ENCODE measurements around the gene SLC44A2.
"Not testable (repeated sequence)": the region's sequence is repeated elsewhere in the genome, so short reads cannot be mapped to it uniquely, and the experiment has no call there.

The SLC44A2 gene

GRCh38 chr19:10675214-10675613 lies 49.9 kb downstream of the SLC44A2 start:
- not testable (repeated sequence) for DNase-seq (ENCODE audit: low read depth); H3K4me3 ChIP-seq (ENCODE audit: low read depth, low read length)

GRCh38 chr19:10677751-10678150 lies 52.4 kb downstream of the SLC44A2 start:
- DNase-seq (ENCODE audit: low read depth), result no peak
- no peak overlapping the region for H3K4me3 ChIP-seq (ENCODE audit: low read depth, low read length)

- H3K4me3 ChIP-seq (ENCODE audit: low read depth, low read length), result no peak overlapping the region
- no peak for DNase-seq (ENCODE audit: low read depth)
Observed at GRCh38 chr19:10678813-10679212, 53.5 kb downstream of the SLC44A2 start.

GRCh38 chr19:10679743-10680142 lies 54.4 kb downstream of the SLC44A2 start:
- no peak for DNase-seq (ENCODE audit: low read depth)
- H3K4me3 ChIP-seq (ENCODE audit: low read depth, low read length), result no peak overlapping the region

GRCh38 chr19:10680545-10681135 lies 55.3 kb downstream of the SLC44A2 start:
- no peak for DNase-seq (ENCODE audit: low read depth)
- no peak overlapping the region for H3K4me3 ChIP-seq (ENCODE audit: low read depth, low read length)

- no peak for DNase-seq (ENCODE audit: low read depth)
- no peak overlapping the region for H3K4me3 ChIP-seq (ENCODE audit: low read depth, low read length)
Observed at GRCh38 chr19:10681658-10682057, 56.3 kb downstream of the SLC44A2 start.

GRCh38 chr19:10682397-10683063 lies 57.2 kb downstream of the SLC44A2 start:
- no peak overlapping the region for H3K4me3 ChIP-seq (ENCODE audit: low read depth, low read length)
- no peak for DNase-seq (ENCODE audit: low read depth)

GRCh38 chr19:10683064-10683426 lies 57.7 kb downstream of the SLC44A2 start:
- DNase-seq (ENCODE audit: low read depth), result no peak

GRCh38 chr19:10683582-10683981 lies 58.2 kb downstream of the SLC44A2 start:
- no peak for DNase-seq (ENCODE audit: low read depth)
- H3K4me3 ChIP-seq (ENCODE audit: low read depth, low read length), result no peak overlapping the region

More at GRCh38 chr19:10683064-10683426, 57.7 kb downstream of the SLC44A2 start:
- H3K4me3 ChIP-seq (ENCODE audit: low read depth, low read length), result no peak overlapping the region

- H3K4me3 ChIP-seq (ENCODE audit: low read depth, low read length), result no peak overlapping the region
- no peak for DNase-seq (ENCODE audit: low read depth)
Observed at GRCh38 chr19:10685210-10685609, 59.9 kb downstream of the SLC44A2 start.

GRCh38 chr19:10686193-10686592 lies 60.8 kb downstream of the SLC44A2 start:
- no peak overlapping the region for H3K4me3 ChIP-seq (ENCODE audit: low read depth, low read length)
- no peak for DNase-seq (ENCODE audit: low read depth)

GRCh38 chr19:10686661-10687517 lies 61.5 kb downstream of the SLC44A2 start:
- no peak overlapping the region for H3K4me3 ChIP-seq (ENCODE audit: low read depth, low read length)
- DNase-seq (ENCODE audit: low read depth), result no peak

GRCh38 chr19:10687518-10688288 lies 62.4 kb downstream of the SLC44A2 start:
- H3K4me3 ChIP-seq (ENCODE audit: low read depth, low read length), result no peak overlapping the region
- no peak for DNase-seq (ENCODE audit: low read depth)

- no peak overlapping the region for H3K4me3 ChIP-seq (ENCODE audit: low read depth, low read length)
- no peak for DNase-seq (ENCODE audit: low read depth)
Observed at GRCh38 chr19:10688545-10689280, 63.4 kb downstream of the SLC44A2 start.

- H3K4me3 ChIP-seq (ENCODE audit: low read depth, low read length), result no peak overlapping the region
- no peak for DNase-seq (ENCODE audit: low read depth)
Observed at GRCh38 chr19:10690341-10690781, 65.0 kb downstream of the SLC44A2 start.

GRCh38 chr19:10691178-10691881 lies 66.0 kb downstream of the SLC44A2 start:
- no peak overlapping the region for H3K4me3 ChIP-seq (ENCODE audit: low read depth, low read length)
- DNase-seq (ENCODE audit: low read depth), result no peak

GRCh38 chr19:10691883-10692282 lies 66.5 kb downstream of the SLC44A2 start:
- no peak overlapping the region for H3K4me3 ChIP-seq (ENCODE audit: low read depth, low read length)
- no peak for DNase-seq (ENCODE audit: low read depth)

- no peak overlapping the region for H3K4me3 ChIP-seq (ENCODE audit: low read depth, low read length)
- no peak for DNase-seq (ENCODE audit: low read depth)
Observed at GRCh38 chr19:10692673-10693264, 67.4 kb downstream of the SLC44A2 start.

All from skeletal muscle cell (primary cell).